GM12878 (cell line): ENCODE data around the gene GPT2. TPM values are rescaled to one million over a fixed set of nuclear protein-coding genes. Genes with fewer than 3 reads are reported as not detected.

Source experiments
- ATAC-seq: fragments of 200-7000 bp; cut with Tn5 transposase; 3 replicates; pipeline ENCODE4 v1.9.1; 2020; ENCODE audit warnings: mild to moderate bottlenecking, moderate library complexity
- BruUV-seq: library from RNA; stranded (reverse); fragments of 400-500 nt; replicated peaks from 2 replicates; lab custom pipeline; 2021; lab: Mats Ljungman, UMichigan
- CTCF ChIA-PET: fragments of 300-600 bp; sonication (Branson Sonifier 250); formaldehyde crosslinking; extraction: SDS; loops from one replicate; lab custom pipeline; 2021; ENCODE audit warnings: inconsistent platforms; lab: Yijun Ruan, JAX
- POLR2A ChIA-PET: fragments of 350-600 bp; formaldehyde crosslinking; extraction: SDS; loops from one replicate; lab custom pipeline; 2021; ENCODE audit warnings: inconsistent platforms; lab: Charles Lee
- RAD21 ChIA-PET: fragments of 300-600 bp; sonication (Branson Sonifier 250); formaldehyde crosslinking; loops from one replicate; lab custom pipeline; 2023; ENCODE audit warnings: antibody characterized with exemption; ENCODE audit not compliant: unreplicated experiment; lab: Charles Lee
- SMC1A ChIA-PET: fragments of 300-600 bp; sonication (Branson Sonifier 250); formaldehyde crosslinking; loops from one replicate; lab custom pipeline; 2023; ENCODE audit not compliant: unreplicated experiment, uncharacterized antibody; lab: Charles Lee
- DNase-seq: peaks from one replicate; pipeline ENCODE4 v3.0.0-alpha.2; 2011; ENCODE audit warnings: low read depth, low spot score
- FAIRE-seq: peaks from 3 replicates; lab custom pipeline; 2011; peaks lifted over from hg19 to GRCh38; lab: Jason Lieb, UNC
- H2AFZ ChIP-seq: 2 replicates; pipeline ENCODE4 v1.6.0; 2011; ENCODE audit warnings: low read depth, low read length, control low read depth; ENCODE audit not compliant: control insufficient read depth
- H3K27ac ChIP-seq: 2 replicates; pipeline ENCODE4 v1.5.1; 2011; ENCODE audit warnings: control low read depth; ENCODE audit not compliant: control insufficient read depth, insufficient read depth
- H3K27me3 ChIP-seq, 2 experiments: replicated peaks in 1 of 2; 2 replicates each; pipeline versions ENCODE4 v1.6.0 to v1.6.1; 2011; ENCODE audit warnings: low read length in 1 of 2; ENCODE audit not compliant: control insufficient read depth in 2 of 2, insufficient read depth in 2 of 2
- H3K36me3 ChIP-seq, 2 experiments: 2 replicates each; pipeline ENCODE4 v1.5.1; 2011; ENCODE audit warnings: low read length in 1 of 2; ENCODE audit not compliant: control insufficient read depth in 2 of 2, insufficient read depth in 2 of 2
- H3K4me1 ChIP-seq: 2 replicates; pipeline ENCODE4 v1.6.1; 2011; ENCODE audit warnings: mild to moderate bottlenecking, low read length, moderate library complexity, mixed read lengths; ENCODE audit not compliant: control insufficient read depth, insufficient read depth
- H3K4me2 ChIP-seq: 2 replicates; pipeline ENCODE4 v1.6.0; 2011; ENCODE audit warnings: control low read depth; ENCODE audit not compliant: control insufficient read depth, insufficient read depth
- H3K4me3 ChIP-seq: fragments of 200-600 bp; sonication (generic); 2 replicates; pipeline ENCODE4 v1.5.1; 2016
- H3K79me2 ChIP-seq: 2 replicates; pipeline ENCODE4 v1.6.0; 2011; ENCODE audit warnings: low read length; ENCODE audit not compliant: control insufficient read depth, insufficient read depth
- H3K9ac ChIP-seq: 2 replicates; pipeline ENCODE4 v1.8.0; 2011; ENCODE audit warnings: low read length, control low read depth, mixed read lengths; ENCODE audit not compliant: control insufficient read depth, insufficient read depth
- H3K9me3 ChIP-seq: replicated peaks from 3 replicates; pipeline ENCODE4 v1.5.1; 2011; ENCODE audit warnings: mild to moderate bottlenecking, low read length; ENCODE audit not compliant: control insufficient read depth, insufficient read depth
- H4K20me1 ChIP-seq: 2 replicates; pipeline ENCODE4 v1.6.0; 2011; ENCODE audit not compliant: control insufficient read depth, insufficient read depth
- HDAC6 ChIP-seq: fragments of 200-600 bp; sonication (generic); IDR thresholded peaks from one replicate; pipeline ENCODE4 v1.8.0; 2017; ENCODE audit warnings: antibody characterized with exemption; ENCODE audit not compliant: unreplicated experiment
- NFIC ChIP-seq: IDR thresholded peaks from 2 replicates; pipeline ENCODE4 v1.6.1; 2012; ENCODE audit warnings: low read depth, mild to moderate bottlenecking, inconsistent platforms, low read length, moderate library complexity
- SMC3 ChIP-seq: IDR thresholded peaks from 2 replicates; pipeline ENCODE4 v1.6.1; 2011; ENCODE audit warnings: low read length, improper control_type of control experiment, borderline replicate concordance
- WGBS: methylation state at CpG from one replicate; pipeline ENCODE4 v1.1.6; 2016; ENCODE audit warnings: low lambda C conversion rate; ENCODE audit not compliant: insufficient replicate concordance, insufficient coverage; ENCODE audit errors: missing lambda C conversion rate; 5-methylcytosine and 5-hydroxymethylcytosine counted together
- in situ Hi-C: fragments of 300-500 bp; cut with MboI; formaldehyde crosslinking; loops from 9 replicates; pipeline ENCODE4 v1.14.3; 2018; ENCODE audit warnings: mixed read lengths
- intact Hi-C: fragments of 100-400 bp; cut with micrococcal nuclease; formaldehyde crosslinking; loops from one replicate; pipeline ENCODE4 v1.14.2; 2022; ENCODE audit not compliant: unreplicated experiment
- polyA plus RNA-seq, 11 experiments: library from polyadenylated mRNA; depleted of rRNA in 4 of 11; unstranded in 6 of 11; stranded (reverse) in 5 of 11; fragments of >200 nt; fragmentation: Nextera tagmentation in 4 of 11; fragmentation: Illumina TruSeq in 1 of 11; extraction: Ambion mirVana in 4 of 11; extraction: Trizol in 1 of 11; gene quantifications; 1 replicate in 1 of 11; 2 replicates in 10 of 11; pipeline versions ENCODE4 v1.2.1 to v1.2.3, GENCODE V29; 2011 to 2016; ENCODE audit warnings: inconsistent platforms in 2 of 11, missing spikeins in 2 of 11, low read depth in 1 of 11
- total RNA-seq, 4 experiments: library from RNA; depleted of rRNA in 3 of 4; stranded (reverse); fragments of >200 nt in 3 of 4; fragmentation: Illumina TruSeq in 1 of 4; extraction: Trizol in 1 of 4; gene quantifications; 2 replicates each; pipeline versions ENCODE4 v1.2.1 to v1.2.3, GENCODE V29; 2013 to 2021
- TF ChIP-seq, protein P1 (sequence below): fragments of 450-650 bp; IDR thresholded peaks from 2 replicates; pipeline ENCODE4 v1.6.1; 2017; ENCODE audit warnings: mild to moderate bottlenecking, moderate library complexity
- TF ChIP-seq, protein P2 (sequence below): IDR thresholded peaks from 2 replicates; pipeline ENCODE4 v1.6.1; 2011; ENCODE audit warnings: borderline replicate concordance, low read depth, mild to moderate bottlenecking, moderate library complexity, low read length; ENCODE audit not compliant: insufficient read depth, poor library complexity, severe bottlenecking
- TF ChIP-seq, protein P3 (sequence below): fragments of 450-650 bp; IDR thresholded peaks from 2 replicates; pipeline ENCODE4 v1.6.1; 2016; ENCODE audit warnings: mild to moderate bottlenecking
- TF ChIP-seq, protein P4 (sequence below): IDR thresholded peaks from 2 replicates; pipeline ENCODE4 v1.6.1; 2011; ENCODE audit warnings: mild to moderate bottlenecking, low read depth, low read length, moderate library complexity; ENCODE audit not compliant: insufficient replicate concordance

The GPT2 gene
- total and polyA plus RNA-seq, 10 of the 15 experiments (the other 5 are each of a cell fraction or from before 2014, with no cell fraction given), result 0.45 to 9.9 (median 4.3) TPM

DNA sequence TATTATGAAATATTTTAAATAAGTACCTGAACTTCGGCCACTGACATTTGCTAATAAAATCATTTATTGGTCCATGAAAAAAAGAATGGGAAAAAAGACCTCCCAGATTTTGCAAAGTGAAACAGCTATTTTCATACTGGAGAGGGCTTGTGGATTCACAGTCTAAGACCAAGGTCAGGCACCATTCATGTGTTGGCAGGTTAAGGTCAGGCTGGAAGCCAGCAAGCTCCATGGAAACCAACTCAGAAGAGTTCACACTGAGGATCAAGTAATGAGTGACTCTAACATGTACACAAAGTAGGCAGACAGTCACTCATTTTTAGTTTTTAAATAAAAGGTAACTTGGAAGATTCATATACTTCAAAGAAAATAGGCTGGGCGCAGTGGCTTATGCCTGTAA lies 85.9 kb downstream of the GPT2 start:
- no peak overlapping the region; the same call in 1 of the 2 replicates for H3K27ac ChIP-seq
- POLR2A ChIA-PET, result interaction anchor here (0.6 kb wide), 1 partner anchor 60 kb away, joined by 8 read pairs; no protein-coding TSS in a partner anchor
- no TSS peak for BruUV-seq
- H3K27me3 ChIP-seq, result no peaks in the 10 kb centered on the region
- H3K4me2 ChIP-seq, result peak overlapping the region; percentile 32
- 74% methylated on average over 2 of the region's 2 CpGs for WGBS
- peaks cover 5% of the 10 kb centered on the region for H3K4me1 ChIP-seq
- no peaks in the 10 kb centered on the region for H4K20me1 ChIP-seq
- intact Hi-C loops, result loop anchor here (5.0 kb wide), 1 partner anchor 172 kb away; the partner anchor contains the start of gene NETO2
- RAD21 ChIA-PET, result no interaction called here
- no peak overlapping the region; the same call in 1 of the 2 replicates for H3K9ac ChIP-seq
- no peak for ATAC-seq
- CTCF ChIA-PET, result interaction anchor here (0.7 to 1.2 kb wide), 3 partner anchors 22 to 113 kb away, joined by 3 to 4 read pairs (median 3); no protein-coding TSS in a partner anchor
- SMC1A ChIA-PET, result interaction anchor here (1.4 to 1.5 kb wide), 3 partner anchors 10 to 22 kb away, joined by 3 to 5 read pairs (median 3); no protein-coding TSS in a partner anchor
- no peak for DNase-seq
- H3K4me3 ChIP-seq, result peak overlapping the region; percentile 3
- H3K79me2 ChIP-seq, result peaks cover 64% of the 10 kb centered on the region
- in situ Hi-C loops, result no loop called here
- no peak for FAIRE-seq
- peaks cover 7 to 35% of the 10 kb centered on the region in 2 experiments for H3K36me3 ChIP-seq
- H2AFZ ChIP-seq, result no peak overlapping the region
- no peaks in the 10 kb centered on the region for H3K9me3 ChIP-seq
- TF ChIP-seq, protein P1, sequence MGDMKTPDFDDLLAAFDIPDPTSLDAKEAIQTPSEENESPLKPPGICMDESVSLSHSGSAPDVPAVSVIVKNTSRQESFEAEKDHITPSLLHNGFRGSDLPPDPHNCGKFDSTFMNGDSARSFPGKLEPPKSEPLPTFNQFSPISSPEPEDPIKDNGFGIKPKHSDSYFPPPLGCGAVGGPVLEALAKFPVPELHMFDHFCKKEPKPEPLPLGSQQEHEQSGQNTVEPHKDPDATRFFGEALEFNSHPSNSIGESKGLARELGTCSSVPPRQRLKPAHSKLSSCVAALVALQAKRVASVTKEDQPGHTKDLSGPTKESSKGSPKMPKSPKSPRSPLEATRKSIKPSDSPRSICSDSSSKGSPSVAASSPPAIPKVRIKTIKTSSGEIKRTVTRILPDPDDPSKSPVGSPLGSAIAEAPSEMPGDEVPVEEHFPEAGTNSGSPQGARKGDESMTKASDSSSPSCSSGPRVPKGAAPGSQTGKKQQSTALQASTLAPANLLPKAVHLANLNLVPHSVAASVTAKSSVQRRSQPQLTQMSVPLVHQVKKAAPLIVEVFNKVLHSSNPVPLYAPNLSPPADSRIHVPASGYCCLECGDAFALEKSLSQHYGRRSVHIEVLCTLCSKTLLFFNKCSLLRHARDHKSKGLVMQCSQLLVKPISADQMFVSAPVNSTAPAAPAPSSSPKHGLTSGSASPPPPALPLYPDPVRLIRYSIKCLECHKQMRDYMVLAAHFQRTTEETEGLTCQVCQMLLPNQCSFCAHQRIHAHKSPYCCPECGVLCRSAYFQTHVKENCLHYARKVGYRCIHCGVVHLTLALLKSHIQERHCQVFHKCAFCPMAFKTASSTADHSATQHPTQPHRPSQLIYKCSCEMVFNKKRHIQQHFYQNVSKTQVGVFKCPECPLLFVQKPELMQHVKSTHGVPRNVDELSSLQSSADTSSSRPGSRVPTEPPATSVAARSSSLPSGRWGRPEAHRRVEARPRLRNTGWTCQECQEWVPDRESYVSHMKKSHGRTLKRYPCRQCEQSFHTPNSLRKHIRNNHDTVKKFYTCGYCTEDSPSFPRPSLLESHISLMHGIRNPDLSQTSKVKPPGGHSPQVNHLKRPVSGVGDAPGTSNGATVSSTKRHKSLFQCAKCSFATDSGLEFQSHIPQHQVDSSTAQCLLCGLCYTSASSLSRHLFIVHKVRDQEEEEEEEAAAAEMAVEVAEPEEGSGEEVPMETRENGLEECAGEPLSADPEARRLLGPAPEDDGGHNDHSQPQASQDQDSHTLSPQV, result no peak
- no peak for TF ChIP-seq HDAC6
- TF ChIP-seq, protein P2, sequence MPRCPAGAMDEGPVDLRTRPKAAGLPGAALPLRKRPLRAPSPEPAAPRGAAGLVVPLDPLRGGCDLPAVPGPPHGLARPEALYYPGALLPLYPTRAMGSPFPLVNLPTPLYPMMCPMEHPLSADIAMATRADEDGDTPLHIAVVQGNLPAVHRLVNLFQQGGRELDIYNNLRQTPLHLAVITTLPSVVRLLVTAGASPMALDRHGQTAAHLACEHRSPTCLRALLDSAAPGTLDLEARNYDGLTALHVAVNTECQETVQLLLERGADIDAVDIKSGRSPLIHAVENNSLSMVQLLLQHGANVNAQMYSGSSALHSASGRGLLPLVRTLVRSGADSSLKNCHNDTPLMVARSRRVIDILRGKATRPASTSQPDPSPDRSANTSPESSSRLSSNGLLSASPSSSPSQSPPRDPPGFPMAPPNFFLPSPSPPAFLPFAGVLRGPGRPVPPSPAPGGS, result no peak
- no peak for TF ChIP-seq SMC3
- TF ChIP-seq NFIC, result no peak
- TF ChIP-seq, protein P3, sequence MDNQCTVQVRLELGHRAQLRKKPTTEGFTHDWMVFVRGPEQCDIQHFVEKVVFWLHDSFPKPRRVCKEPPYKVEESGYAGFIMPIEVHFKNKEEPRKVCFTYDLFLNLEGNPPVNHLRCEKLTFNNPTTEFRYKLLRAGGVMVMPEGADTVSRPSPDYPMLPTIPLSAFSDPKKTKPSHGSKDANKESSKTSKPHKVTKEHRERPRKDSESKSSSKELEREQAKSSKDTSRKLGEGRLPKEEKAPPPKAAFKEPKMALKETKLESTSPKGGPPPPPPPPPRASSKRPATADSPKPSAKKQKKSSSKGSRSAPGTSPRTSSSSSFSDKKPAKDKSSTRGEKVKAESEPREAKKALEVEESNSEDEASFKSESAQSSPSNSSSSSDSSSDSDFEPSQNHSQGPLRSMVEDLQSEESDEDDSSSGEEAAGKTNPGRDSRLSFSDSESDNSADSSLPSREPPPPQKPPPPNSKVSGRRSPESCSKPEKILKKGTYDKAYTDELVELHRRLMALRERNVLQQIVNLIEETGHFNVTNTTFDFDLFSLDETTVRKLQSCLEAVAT, result no peak
- TF ChIP-seq, protein P4, sequence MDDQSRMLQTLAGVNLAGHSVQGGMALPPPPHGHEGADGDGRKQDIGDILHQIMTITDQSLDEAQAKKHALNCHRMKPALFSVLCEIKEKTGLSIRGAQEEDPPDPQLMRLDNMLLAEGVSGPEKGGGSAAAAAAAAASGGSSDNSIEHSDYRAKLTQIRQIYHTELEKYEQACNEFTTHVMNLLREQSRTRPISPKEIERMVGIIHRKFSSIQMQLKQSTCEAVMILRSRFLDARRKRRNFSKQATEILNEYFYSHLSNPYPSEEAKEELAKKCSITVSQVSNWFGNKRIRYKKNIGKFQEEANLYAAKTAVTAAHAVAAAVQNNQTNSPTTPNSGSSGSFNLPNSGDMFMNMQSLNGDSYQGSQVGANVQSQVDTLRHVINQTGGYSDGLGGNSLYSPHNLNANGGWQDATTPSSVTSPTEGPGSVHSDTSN, result no peak
